ENCODE results near the gene DHDDS.

DNA sequence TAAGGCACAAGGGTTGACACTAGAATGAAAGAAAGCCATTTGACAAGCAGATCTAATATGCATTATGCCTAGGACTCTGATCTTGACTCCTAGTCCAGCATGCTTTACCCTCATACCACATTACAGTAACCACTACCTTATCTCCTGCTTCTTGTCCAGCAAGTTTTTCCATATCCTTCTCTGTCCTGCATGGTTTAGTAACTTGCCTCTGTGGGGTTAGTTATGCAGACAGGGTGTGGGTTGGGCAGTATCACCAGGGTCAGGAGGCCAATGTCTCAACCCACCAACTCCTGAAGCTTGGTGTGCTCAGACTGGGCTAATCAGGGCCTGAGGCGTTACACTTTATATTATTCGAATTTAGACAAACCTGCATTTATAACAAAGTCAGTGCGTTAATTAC lies 18.8 kb downstream of the DHDDS start:
- TF ChIP-seq, protein P1, sequence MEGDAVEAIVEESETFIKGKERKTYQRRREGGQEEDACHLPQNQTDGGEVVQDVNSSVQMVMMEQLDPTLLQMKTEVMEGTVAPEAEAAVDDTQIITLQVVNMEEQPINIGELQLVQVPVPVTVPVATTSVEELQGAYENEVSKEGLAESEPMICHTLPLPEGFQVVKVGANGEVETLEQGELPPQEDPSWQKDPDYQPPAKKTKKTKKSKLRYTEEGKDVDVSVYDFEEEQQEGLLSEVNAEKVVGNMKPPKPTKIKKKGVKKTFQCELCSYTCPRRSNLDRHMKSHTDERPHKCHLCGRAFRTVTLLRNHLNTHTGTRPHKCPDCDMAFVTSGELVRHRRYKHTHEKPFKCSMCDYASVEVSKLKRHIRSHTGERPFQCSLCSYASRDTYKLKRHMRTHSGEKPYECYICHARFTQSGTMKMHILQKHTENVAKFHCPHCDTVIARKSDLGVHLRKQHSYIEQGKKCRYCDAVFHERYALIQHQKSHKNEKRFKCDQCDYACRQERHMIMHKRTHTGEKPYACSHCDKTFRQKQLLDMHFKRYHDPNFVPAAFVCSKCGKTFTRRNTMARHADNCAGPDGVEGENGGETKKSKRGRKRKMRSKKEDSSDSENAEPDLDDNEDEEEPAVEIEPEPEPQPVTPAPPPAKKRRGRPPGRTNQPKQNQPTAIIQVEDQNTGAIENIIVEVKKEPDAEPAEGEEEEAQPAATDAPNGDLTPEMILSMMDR (conservative IDR thresholded peaks at IDR 0.05 in 1 of 2, IDR thresholded peaks at IDR 0.05 in 1 of 2; ENCODE audit: extremely low read depth in 1 of 2, insufficient read depth in 1 of 2, low read depth in 1 of 2, low read length in 2 of 2), result no peak
- TF ChIP-seq EZH2 (IDR thresholded peaks at IDR 0.05; ENCODE audit: borderline replicate concordance, low read length), result no peak

Data from mammary epithelial cell (primary cell).